Liver (tissue), 9 donors: Measurements from ENCODE around the gene TLCD3A. TPM values are rescaled to one million over a fixed set of nuclear protein-coding genes. Genes with fewer than 3 reads are reported as not detected.
A peak's percentile ranks its signal among the peaks of the same experiment; 100 is the strongest.
"Not testable (repeated sequence)": the region's sequence is repeated elsewhere in the genome, so short reads cannot be mapped to it uniquely, and the experiment has no call there.

Experiments used
- DNase-seq: peaks from one replicate; pipeline ENCODE4 v3.0.0-alpha.2; 2017; ENCODE audit warnings: low spot score
- H3K27ac ChIP-seq, 2 donors: one replicate each; pipeline ENCODE4 v1.7.0; 2013; ENCODE audit warnings: inconsistent platforms in 2 of 2, low read length in 2 of 2, control low read depth in 1 of 2, low read depth in 1 of 2, mild to moderate bottlenecking in 1 of 2
- H3K27me3 ChIP-seq, 4 donors: one replicate each; pipeline versions ENCODE4 v1.6.1 to v1.7.0; 2013; ENCODE audit warnings: low read length in 3 of 4, inconsistent platforms in 1 of 4, mild to moderate bottlenecking in 1 of 4, moderate library complexity in 1 of 4; ENCODE audit not compliant: control insufficient read depth in 4 of 4, insufficient read depth in 4 of 4
- H3K36me3 ChIP-seq, 4 donors: one replicate each; pipeline versions ENCODE4 v1.6.1 to v1.7.0; 2013; ENCODE audit warnings: low read length in 3 of 4, mild to moderate bottlenecking in 3 of 4, low read depth in 1 of 4, moderate library complexity in 1 of 4; ENCODE audit not compliant: control insufficient read depth in 4 of 4, insufficient read depth in 3 of 4
- H3K4me1 ChIP-seq, 4 donors: one replicate each; pipeline versions ENCODE4 v1.6.1 to v1.7.0; 2013; ENCODE audit warnings: low read length in 3 of 4, mild to moderate bottlenecking in 3 of 4, moderate library complexity in 1 of 4; ENCODE audit not compliant: control insufficient read depth in 4 of 4, insufficient read depth in 4 of 4
- H3K4me3 ChIP-seq, 3 donors: one replicate each; pipeline versions ENCODE4 v1.6.1 to v1.7.0; 2013; ENCODE audit warnings: low read length in 3 of 3, control low read depth in 1 of 3, low read depth in 1 of 3, mild to moderate bottlenecking in 1 of 3
- H3K9ac ChIP-seq, 2 donors: one replicate each; pipeline ENCODE4 v1.7.0; 2013; ENCODE audit warnings: low read length in 2 of 2, mild to moderate bottlenecking in 2 of 2, moderate library complexity in 2 of 2, control low read depth in 1 of 2, low read depth in 1 of 2
- H3K9me3 ChIP-seq, 4 donors: one replicate each; pipeline versions ENCODE4 v1.6.1 to v1.7.0; 2013; ENCODE audit warnings: low read length in 3 of 4; ENCODE audit not compliant: control insufficient read depth in 4 of 4
- EGR1 ChIP-seq, 2 donors: IDR thresholded peaks; 2 replicates each; pipeline ENCODE4 v1.6.1; 2016 to 2018; ENCODE audit warnings: antibody characterized with exemption in 2 of 2, low read depth in 2 of 2
- FOXA1 ChIP-seq: IDR thresholded peaks from 2 replicates; pipeline ENCODE4 v1.6.1; 2016; ENCODE audit warnings: antibody characterized with exemption
- FOXA2 ChIP-seq: IDR thresholded peaks from 2 replicates; pipeline ENCODE4 v1.6.1; 2016; ENCODE audit warnings: antibody characterized with exemption
- GABPA ChIP-seq, 2 donors: IDR thresholded peaks in 1 of 2; conservative IDR thresholded peaks in 1 of 2; 2 replicates each; pipeline ENCODE4 v1.6.1; 2016; ENCODE audit warnings: antibody characterized with exemption in 2 of 2, mild to moderate bottlenecking in 1 of 2, moderate library complexity in 1 of 2
- HNF4A ChIP-seq, 2 donors: conservative IDR thresholded peaks; 2 replicates each; pipeline ENCODE4 v1.6.1; 2016; ENCODE audit warnings: antibody characterized with exemption in 2 of 2, mild to moderate bottlenecking in 2 of 2
- HNF4G ChIP-seq: IDR thresholded peaks from 2 replicates; pipeline ENCODE4 v1.6.1; 2016; ENCODE audit warnings: antibody characterized with exemption
- JUND ChIP-seq, 2 donors: IDR thresholded peaks; 2 replicates each; pipeline ENCODE4 v1.6.1; 2016; ENCODE audit warnings: antibody characterized with exemption in 2 of 2
- NR2F2 ChIP-seq: IDR thresholded peaks from 2 replicates; pipeline ENCODE4 v1.6.1; 2016; ENCODE audit warnings: antibody characterized with exemption
- RAD21 ChIP-seq, 2 donors: IDR thresholded peaks; 2 replicates each; pipeline ENCODE4 v1.6.1; 2016; ENCODE audit warnings: antibody characterized with exemption in 2 of 2, mild to moderate bottlenecking in 2 of 2
- REST ChIP-seq: IDR thresholded peaks from 2 replicates; pipeline ENCODE4 v1.6.1; 2016; ENCODE audit warnings: antibody characterized with exemption, mild to moderate bottlenecking
- RXRA ChIP-seq, 2 donors: IDR thresholded peaks; 2 replicates each; pipeline ENCODE4 v1.6.1; 2017 to 2018; ENCODE audit warnings: antibody characterized with exemption in 2 of 2, mild to moderate bottlenecking in 1 of 2
- SP1 ChIP-seq: IDR thresholded peaks from 2 replicates; pipeline ENCODE4 v1.6.1; 2018; ENCODE audit warnings: antibody characterized with exemption, mild to moderate bottlenecking
- TAF1 ChIP-seq: conservative IDR thresholded peaks from 2 replicates; pipeline ENCODE4 v1.6.1; 2016; ENCODE audit warnings: antibody characterized with exemption, mild to moderate bottlenecking
- YY1 ChIP-seq: IDR thresholded peaks from 2 replicates; pipeline ENCODE4 v1.6.1; 2016; ENCODE audit warnings: antibody characterized with exemption, mild to moderate bottlenecking
- WGBS: extraction: QIAGEN DNeasy Blood & Tissue Kit; methylation state at CpG from one replicate; pipeline ENCODE4 v1.1.7; 2013; 5-methylcytosine and 5-hydroxymethylcytosine counted together
- polyA plus RNA-seq, 2 donors: library from polyadenylated mRNA; stranded (reverse) in 1 of 2; unstranded in 1 of 2; fragments of 200-250 nt in 1 of 2; fragments of >200 nt in 1 of 2; fragmentation: Nextera tagmentation in 1 of 2; extraction: Ambion mirVana in 1 of 2; gene quantifications; one replicate each; pipeline versions ENCODE4 v1.2.1 to v1.2.3, GENCODE V29; 2013 to 2015
- total RNA-seq, 2 donors: library from RNA; depleted of rRNA; stranded (reverse); fragments of >200 nt; gene quantifications; one replicate each; pipeline ENCODE4 v1.2.3, GENCODE V29; 2014
- TF ChIP-seq, protein P1 (sequence below): IDR thresholded peaks from 2 replicates; pipeline ENCODE4 v1.6.1; 2016; ENCODE audit warnings: antibody characterized with exemption
- TF ChIP-seq, protein P2 (sequence below): IDR thresholded peaks from 2 replicates; pipeline ENCODE4 v1.6.1; 2016; ENCODE audit warnings: antibody characterized with exemption
- TF ChIP-seq, protein P3 (sequence below): fragments of 150-350 bp; IDR thresholded peaks from 2 replicates; pipeline ENCODE4 v1.5.1; 2017; ENCODE audit warnings: improper control_type of control experiment, low read depth, low read length; ENCODE audit not compliant: missing input control
- TF ChIP-seq, protein P4 (sequence below): IDR thresholded peaks from 2 replicates; pipeline ENCODE4 v1.6.1; 2016; ENCODE audit warnings: antibody characterized with exemption
- donor health status: healthy.
- donor health status: healthy.
- donor health status: healthy.
- donor health status: healthy.
- donor health status: healthy.

Gene TLCD3A
- total and polyA plus RNA-seq, 4 donors: 0.57 to 2.3 (median 1.5) TPM

DNA sequence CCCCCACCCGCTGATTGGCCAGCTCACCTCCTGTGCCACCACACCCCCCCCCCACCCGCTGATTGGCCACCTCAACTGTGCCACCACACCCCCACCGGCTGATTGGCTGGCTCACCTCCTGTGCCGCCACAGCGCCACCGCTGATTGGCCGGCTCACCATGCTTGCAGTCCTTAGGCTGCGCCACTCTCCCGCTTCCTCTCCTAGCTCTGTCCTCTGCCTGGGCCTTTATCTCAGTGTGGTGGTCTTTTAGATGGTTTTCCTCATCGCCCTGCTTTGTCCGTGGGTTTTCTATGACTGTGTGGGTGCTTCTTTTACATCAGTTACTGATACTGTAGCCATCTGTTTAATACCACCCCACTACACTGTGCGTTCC, 58.5 kb downstream of the TLCD3A start:
- not testable (repeated sequence) for H3K27ac ChIP-seq, H3K9me3 ChIP-seq, H3K9ac ChIP-seq, DNase-seq, H3K4me1 ChIP-seq, H3K27me3 ChIP-seq, H3K4me3 ChIP-seq
- peak; percentile 33 for TF ChIP-seq SP1
- WGBS: 90% methylated on average over 10 of the region's 12 CpGs
- peaks cover 4 to 37% (median 23%) of the 10 kb centered on the region in 4 donors for H3K36me3 ChIP-seq

- peaks cover 4 to 37% (median 23%) of the 10 kb centered on the region in 4 donors for H3K36me3 ChIP-seq
- H3K4me1 ChIP-seq: peaks cover 0 to 7% (median 3%) of the 10 kb centered on the region in 4 donors
- H3K27me3 ChIP-seq: no peaks in the 10 kb centered on the region
- WGBS: 93% methylated on average over 19 of the region's 19 CpGs
- DNase-seq: no peak
- H3K9ac ChIP-seq: no peak overlapping the region
- no peak overlapping the region for H3K27ac ChIP-seq
- TF ChIP-seq RXRA (IDR thresholded peaks at IDR 0.05) (no peak), RAD21 (IDR thresholded peaks at IDR 0.05) (no peak), HNF4A (conservative IDR thresholded peaks at IDR 0.05) (no peak), EGR1 (IDR thresholded peaks at IDR 0.05; ENCODE audit: low read depth in 2 of 2) (no peak), GABPA (IDR thresholded peaks at IDR 0.05 in 1 of 2, conservative IDR thresholded peaks at IDR 0.05 in 1 of 2) (no peak), TAF1 (no peak), FOXA2 (no peak), FOXA1 (no peak), REST (no peak), NR2F2 (no peak), SP1 (no peak), JUND (IDR thresholded peaks at IDR 0.05) (no peak), YY1 (no peak), HNF4G (no peak)
- TF ChIP-seq, protein P1, sequence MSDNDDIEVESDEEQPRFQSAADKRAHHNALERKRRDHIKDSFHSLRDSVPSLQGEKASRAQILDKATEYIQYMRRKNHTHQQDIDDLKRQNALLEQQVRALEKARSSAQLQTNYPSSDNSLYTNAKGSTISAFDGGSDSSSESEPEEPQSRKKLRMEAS: no peak
- TF ChIP-seq, protein P2, sequence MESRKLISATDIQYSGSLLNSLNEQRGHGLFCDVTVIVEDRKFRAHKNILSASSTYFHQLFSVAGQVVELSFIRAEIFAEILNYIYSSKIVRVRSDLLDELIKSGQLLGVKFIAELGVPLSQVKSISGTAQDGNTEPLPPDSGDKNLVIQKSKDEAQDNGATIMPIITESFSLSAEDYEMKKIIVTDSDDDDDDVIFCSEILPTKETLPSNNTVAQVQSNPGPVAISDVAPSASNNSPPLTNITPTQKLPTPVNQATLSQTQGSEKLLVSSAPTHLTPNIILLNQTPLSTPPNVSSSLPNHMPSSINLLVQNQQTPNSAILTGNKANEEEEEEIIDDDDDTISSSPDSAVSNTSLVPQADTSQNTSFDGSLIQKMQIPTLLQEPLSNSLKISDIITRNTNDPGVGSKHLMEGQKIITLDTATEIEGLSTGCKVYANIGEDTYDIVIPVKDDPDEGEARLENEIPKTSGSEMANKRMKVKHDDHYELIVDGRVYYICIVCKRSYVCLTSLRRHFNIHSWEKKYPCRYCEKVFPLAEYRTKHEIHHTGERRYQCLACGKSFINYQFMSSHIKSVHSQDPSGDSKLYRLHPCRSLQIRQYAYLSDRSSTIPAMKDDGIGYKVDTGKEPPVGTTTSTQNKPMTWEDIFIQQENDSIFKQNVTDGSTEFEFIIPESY: no peak
- TF ChIP-seq, protein P3, sequence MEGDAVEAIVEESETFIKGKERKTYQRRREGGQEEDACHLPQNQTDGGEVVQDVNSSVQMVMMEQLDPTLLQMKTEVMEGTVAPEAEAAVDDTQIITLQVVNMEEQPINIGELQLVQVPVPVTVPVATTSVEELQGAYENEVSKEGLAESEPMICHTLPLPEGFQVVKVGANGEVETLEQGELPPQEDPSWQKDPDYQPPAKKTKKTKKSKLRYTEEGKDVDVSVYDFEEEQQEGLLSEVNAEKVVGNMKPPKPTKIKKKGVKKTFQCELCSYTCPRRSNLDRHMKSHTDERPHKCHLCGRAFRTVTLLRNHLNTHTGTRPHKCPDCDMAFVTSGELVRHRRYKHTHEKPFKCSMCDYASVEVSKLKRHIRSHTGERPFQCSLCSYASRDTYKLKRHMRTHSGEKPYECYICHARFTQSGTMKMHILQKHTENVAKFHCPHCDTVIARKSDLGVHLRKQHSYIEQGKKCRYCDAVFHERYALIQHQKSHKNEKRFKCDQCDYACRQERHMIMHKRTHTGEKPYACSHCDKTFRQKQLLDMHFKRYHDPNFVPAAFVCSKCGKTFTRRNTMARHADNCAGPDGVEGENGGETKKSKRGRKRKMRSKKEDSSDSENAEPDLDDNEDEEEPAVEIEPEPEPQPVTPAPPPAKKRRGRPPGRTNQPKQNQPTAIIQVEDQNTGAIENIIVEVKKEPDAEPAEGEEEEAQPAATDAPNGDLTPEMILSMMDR: no peak
- TF ChIP-seq, protein P4, sequence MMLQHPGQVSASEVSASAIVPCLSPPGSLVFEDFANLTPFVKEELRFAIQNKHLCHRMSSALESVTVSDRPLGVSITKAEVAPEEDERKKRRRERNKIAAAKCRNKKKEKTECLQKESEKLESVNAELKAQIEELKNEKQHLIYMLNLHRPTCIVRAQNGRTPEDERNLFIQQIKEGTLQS: no peak
- no peak overlapping the region for H3K4me3 ChIP-seq
- no peaks in the 10 kb centered on the region for H3K9me3 ChIP-seq
Measured at GRCh38 chr17:791829-792228, 59.4 kb downstream of the TLCD3A start.
